HT-29 (cell line): Measurements from ENCODE around the gene ZNRD2. TPM values are rescaled to one million over a fixed set of nuclear protein-coding genes. Genes with fewer than 3 reads are reported as not detected.
"Not testable (repeated sequence)": the region's sequence is repeated elsewhere in the genome, so short reads cannot be mapped to it uniquely, and the experiment has no call there.

ENCODE experiments used
- DNase-seq: peaks from one replicate; pipeline ENCODE4 v3.0.0-alpha.2; 2015; ENCODE audit warnings: low spot score
- total RNA-seq: library from RNA; depleted of rRNA; stranded (reverse); fragments of >200 nt; shearing (Covaris generic); gene quantifications from 2 replicates; pipeline ENCODE4 v1.2.3, GENCODE V29; 2014

The ZNRD2 gene
- total RNA-seq, 1 experiment from 2014 or later: 137 TPM

DNA sequence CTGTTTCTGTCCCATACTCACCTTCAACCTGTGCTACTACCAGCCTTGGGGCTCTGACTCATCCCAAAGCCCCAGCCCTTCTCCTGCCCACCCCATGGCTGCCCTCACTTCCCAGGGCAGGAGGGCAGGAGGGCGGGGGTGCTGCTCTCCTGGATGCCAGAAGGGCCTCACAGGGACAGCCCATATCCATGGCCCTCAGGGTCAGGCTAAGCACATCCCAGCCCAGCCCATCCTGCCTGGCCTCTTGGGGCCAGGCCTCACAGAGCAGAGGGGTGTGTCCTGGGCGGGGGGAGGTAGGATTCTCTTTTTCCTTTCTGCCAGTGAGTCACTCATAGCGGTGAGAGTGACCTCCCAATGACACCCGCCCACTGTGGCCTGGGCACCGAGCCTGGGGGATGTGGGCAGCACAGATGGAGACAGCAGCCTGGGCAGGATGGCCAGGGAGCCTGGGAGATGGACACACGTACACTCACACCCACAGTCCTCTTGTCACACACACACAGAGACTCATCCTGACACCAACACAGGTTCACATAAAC, 14.5 kb upstream of the ZNRD2 start:
- peak; percentile 79 for DNase-seq

DNA sequence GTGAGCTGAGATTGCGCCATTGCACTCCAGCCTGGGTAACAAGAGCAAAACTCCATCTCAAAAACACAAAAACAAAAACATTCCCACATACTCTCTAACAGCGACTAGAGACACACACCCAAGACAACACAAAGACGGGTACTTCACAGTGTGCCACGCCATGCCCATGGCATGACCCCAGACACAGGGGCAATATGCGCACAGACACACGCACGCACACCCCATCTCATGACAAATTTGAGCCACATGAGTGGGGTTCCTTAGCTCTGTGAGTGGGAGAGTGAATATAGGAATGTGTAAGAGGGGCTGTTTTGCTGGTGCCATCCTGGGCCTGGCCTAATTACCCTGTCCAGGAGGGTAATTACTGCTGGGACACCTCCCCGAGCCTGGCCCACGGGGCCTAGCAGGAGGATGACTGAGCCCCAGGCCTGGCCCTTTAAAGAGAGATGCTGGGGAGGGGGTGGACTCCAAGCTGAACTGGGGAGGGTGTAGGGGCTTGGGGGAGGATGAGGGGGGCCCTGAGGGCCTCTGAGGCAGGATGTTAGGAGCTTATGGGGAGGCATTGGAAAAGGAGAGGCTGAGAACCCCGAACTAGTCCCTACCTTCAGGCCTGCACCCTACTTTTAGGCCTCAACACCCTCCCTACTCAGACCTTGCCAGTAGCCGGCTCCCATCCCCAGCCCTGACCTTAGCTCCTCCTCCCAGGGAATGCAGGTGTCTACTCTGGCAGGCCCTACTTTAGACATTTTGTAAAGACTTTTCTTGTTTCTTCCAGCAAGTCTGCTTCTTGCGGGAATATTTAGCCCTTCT, 13.6 kb upstream of the ZNRD2 start:
- DNase-seq: peak; percentile 62

DNA sequence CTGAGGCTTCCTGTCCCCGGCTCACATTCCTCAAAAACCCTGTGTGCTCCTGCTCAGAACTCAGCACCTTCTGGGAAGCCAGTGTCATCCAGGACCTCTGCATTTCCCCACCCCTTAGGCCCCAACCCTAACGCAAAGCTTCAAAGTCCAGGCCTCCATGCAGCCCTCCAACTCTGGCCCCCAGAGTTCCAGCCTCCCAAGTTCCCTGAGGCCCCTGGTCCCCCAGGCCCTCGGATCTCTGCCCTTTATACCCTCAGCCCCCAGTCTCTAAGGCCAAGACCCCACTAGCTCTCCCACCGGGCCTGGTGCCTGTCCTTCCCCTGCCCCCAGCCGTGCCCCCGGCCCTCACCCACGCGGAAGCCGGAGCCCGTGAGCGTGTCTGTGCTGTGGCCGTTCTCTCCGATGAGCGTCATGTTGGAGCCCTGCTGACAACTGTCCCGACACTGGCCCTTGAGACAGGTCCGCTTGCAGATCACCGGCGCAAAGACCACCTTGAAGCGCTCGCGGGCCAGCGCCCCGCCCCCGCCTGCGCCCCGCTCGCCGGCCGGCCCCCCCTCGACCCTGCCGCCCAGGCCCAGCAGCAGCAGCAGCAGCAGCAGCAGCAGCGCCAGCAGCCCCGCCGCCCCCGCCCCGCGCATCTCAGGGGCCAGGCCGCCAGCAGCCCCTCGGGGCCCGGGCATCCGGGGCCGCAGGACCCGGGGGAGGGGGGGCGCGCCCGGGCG, 12.8 kb upstream of the ZNRD2 start:
- no peak for DNase-seq

DNA sequence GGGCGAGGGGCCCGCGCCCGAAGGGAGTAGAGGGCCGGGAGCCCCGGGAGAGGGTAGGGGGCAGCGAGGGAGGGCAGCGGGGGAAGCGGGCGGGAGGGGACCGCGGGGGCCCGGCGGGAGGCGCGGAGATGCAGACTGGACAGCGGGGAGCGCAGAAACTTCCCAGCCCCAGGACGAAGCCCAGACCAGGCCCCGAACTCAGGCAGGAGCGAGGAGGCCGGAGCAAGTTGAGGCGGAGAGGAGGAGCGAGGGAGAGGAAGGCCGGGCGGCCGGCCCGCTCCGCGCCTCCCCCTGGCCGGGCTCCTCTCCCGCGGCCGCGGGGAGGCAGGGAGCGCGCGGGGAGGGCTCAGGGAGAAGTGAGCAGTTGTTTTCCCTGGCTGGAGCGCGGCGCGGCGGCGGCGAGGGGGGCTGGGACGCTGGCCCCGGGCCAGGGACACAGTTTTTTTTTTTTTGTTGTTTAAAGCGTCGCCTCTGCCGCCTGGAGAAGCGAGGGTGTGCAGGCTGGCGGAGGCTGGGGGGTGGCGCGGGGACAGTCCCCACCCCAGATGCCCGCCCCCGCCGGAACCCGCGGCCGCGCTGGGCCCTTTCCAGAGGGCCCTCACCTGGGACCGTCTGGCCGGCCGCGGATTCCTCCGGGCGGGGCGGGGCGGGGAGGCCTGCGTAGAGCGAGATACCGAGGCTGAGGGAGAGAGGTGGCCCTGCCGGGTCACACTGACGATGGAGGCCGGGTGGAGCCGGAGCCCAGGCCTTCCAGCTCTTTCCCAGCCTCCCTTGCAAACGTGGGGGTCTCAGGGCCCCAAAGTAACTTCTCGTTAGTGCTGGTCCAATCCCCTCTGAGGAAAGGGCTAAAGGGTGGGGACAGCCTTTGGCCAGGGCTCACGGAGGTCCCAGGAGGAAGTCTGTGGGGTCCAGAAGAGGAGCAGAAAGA, 12.0 kb upstream of the ZNRD2 start, which contains the start of gene LTBP3:
TSS of gene LTBP3 (minus strand) at position 358 of the 928 bp plus-strand sequence. CDS start 400 bp downstream, outside the sequence.
- peak; percentile 87 for DNase-seq

DNA sequence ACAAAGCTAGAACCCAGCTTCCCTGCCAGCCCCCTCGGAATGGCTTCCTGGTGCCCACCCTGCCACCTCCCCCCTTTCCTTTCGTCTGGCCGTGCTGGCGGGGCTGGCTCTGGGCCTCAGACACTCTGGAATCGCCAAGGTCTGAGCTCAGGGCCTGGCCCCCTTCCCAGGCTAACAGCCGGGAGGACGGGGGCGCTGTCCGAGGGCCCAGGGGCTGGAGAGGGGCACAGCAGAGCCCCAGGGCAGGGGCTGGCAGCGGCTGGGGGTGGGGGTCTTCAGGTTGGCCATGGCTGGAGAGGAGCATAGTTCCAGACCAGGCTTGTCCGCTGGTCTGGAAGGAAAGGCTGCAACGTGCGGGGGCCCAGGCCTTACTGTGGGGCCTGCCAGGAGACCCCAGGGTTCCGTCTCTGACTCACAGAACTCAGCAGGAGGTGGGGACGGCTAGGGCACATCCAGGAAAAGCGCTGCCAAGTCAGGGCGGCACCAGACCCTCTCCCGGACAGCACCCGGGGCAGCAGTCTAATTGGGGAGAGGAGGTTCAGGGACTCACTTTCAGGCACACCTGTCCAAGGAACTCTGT, 11.3 kb upstream of the ZNRD2 start:
- no peak for DNase-seq

GRCh38 chr11:65559535-65559934, 10.7 kb upstream of the ZNRD2 start:
- DNase-seq: no peak

DNA sequence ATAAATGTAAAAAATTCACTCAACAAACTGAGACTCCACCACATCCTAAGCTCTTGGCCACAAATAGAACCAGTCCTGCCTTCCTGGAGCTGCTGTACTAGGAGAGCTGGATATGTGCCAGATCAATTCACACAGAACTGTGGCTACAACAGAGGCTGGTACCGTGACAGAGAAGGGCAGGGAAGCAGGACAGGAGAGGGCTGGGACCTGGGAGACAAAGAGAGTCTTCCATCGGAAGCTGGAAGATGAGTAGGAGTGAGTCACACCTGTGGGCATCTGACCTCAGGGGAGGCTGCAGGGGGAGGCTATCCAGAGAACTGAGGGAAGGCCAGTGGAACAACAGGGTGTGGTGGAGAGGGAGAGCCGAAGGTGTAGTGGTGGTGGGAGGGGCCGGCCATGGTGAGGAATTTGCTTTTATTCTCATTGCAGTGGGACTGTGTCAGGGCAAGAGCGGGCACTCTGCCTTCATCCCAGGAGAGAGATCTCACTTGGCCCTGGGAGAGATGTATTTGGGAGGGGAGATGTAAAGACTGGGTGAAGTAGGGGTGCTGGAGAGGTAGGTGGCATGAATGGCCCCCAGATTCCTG, 10.2 kb upstream of the ZNRD2 start:
- peak; percentile 69 for DNase-seq

GRCh38 chr11:65560555-65561418, 9.5 kb upstream of the ZNRD2 start:
- DNase-seq: peak; percentile 28

GRCh38 chr11:65562020-65562419, 8.3 kb upstream of the ZNRD2 start:
- DNase-seq: no peak

- DNase-seq: no peak
Observed at GRCh38 chr11:65562788-65563187, 7.5 kb upstream of the ZNRD2 start.

DNA sequence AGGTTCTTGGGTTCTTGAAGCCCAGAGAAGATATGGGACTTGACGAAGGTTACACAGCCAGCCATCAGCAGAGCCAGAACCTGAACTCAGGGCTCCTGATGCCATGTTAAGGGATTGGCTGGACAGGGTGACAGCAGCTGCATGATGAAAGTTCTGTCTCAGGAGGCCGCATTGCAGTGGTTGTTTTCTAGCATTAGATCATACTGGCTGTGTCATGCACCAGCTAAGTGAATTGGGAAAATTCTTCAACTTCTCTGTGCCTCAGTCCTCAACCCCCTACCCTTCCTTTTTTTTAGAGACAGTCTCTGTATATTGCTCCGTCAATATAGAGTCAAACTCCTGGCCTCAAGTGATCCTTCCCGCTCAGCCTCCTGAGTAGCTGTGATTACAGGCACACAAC, 6.7 kb upstream of the ZNRD2 start:
- DNase-seq: no peak

DNA sequence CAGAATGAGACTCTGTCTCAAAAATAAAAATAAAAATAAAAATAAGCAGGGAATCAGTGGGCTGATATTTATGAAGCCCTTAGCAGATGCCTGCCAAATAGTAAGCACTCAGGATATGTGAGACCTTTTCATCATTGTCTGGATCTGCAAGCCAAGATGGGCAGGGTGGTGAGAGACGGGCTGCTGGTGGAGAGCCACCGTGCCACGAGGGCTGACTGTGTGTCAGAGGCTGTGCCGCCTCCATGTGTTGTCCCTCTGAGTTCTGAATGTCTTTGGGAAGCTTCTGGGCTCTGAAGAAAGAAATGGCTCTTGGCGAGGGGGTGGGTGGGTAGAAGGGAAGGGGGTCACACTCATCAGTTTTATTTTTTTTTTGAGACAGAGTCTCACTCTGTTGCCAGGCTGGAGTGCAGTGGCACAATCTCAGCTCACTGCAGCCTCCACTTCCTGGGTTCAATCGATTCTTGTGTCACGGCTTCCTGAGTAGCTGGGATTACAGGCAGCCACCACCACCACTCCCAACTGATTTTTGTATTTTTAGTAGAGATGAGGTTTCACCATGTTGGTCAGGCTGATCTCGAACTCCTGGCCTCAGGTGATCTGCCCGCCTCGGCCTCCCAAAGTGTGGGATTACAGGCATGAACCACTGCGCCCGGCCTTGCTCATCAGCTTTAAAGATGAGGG, 5.3 kb upstream of the ZNRD2 start:
- DNase-seq: not testable (repeated sequence)

DNA sequence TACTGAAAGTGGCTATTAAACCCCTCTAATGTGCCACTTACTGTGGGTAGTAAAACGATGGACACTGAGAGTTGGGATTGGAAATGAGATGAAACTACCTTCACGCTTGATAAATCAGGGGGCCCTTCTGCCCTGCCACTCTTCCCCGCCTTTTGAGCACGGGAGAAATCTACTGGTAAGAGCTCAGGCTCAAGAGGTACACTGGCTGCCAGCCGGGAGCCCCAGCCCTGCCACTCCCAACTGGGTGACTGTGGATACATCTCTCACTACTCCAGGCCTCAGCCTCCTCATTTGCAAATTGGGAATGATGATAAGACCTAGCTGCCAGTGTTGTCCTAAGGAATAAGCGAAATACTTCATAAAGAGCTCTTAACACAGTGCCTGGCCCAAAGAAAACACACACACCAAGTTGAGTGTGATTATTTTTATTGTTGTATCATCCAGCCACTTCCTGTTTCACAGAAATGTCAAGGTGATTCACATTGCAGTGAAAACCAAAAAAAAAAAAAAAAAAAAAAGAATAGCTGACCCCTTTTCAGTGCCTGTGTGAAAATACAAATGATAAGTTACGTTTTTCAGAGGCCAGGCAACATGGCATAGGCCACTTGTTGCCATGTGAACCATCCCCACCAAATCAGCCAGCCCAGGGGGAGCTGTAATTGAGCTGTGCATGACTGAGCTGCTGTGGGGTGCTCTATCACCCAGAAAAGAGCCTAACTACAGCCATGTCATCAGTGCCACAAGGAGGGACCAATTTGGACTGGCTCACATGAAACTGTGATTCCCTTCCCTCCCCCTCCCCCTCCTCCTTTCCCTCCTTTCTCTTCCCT, 4.4 kb upstream of the ZNRD2 start:
- no peak for DNase-seq

- peak; percentile 26 for DNase-seq
Observed at GRCh38 chr11:65569164-65569972, 909 bp upstream of the ZNRD2 start.

DNA sequence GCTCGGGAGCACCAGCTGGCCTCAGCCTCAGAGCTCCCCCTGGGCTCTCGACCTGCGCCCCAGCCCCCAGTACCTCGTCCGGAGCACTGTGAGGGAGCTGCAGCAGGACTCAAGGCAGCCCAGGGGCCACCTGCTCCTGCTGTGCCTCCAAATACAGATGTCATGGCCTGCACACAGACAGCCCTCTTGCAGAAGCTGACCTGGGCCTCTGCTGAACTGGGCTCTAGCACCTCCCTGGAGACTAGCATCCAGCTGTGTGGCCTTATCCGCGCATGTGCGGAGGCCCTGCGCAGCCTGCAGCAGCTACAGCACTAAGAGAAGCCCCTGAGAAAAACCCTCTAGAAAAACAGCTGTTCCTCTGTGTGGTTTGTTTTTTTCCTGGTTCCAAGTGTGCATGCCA, 1.1 kb downstream of the ZNRD2 start:
- no peak for DNase-seq

- DNase-seq: peak; percentile 90
Observed at GRCh38 chr11:65571940-65572339, 1.7 kb downstream of the ZNRD2 start.

- DNase-seq: peak; percentile 90
Observed at GRCh38 chr11:65572356-65573051, 2.2 kb downstream of the ZNRD2 start, which contains the start of gene FAM89B. TSS of gene FAM89B (plus strand) at chr11:65572538. CDS start at chr11:65572670, 132 bp downstream.
